H1 (cell line): Measurements from ENCODE around the gene SUGT1. TPM values are rescaled to one million over a fixed set of nuclear protein-coding genes. Genes with fewer than 3 reads are reported as not detected.

Experiments used
- NRF1 ChIP-seq: IDR thresholded peaks from 2 replicates; pipeline ENCODE4 v1.6.1; 2011; ENCODE audit warnings: mild to moderate bottlenecking, low read depth, low read length, improper control_type of control experiment
- polyA plus RNA-seq, 7 experiments: library from polyadenylated mRNA; depleted of rRNA in 3 of 7; stranded (reverse) in 5 of 7; unstranded in 2 of 7; fragments of >200 nt in 5 of 7; fragments of 200-250 nt in 2 of 7; gene quantifications; 1 replicate in 5 of 7; 2 replicates in 1 of 7; 4 replicates in 1 of 7; pipeline versions ENCODE4 v1.2.1 to v1.2.3, GENCODE V29; 2011 to 2013; ENCODE audit warnings: missing spikeins in 2 of 7, mixed read lengths in 2 of 7
- total RNA-seq: library from RNA; stranded (reverse); fragmentation: NEBNext Ultra II Directional; extraction: Animal tissue kit (Norgen Biotek cat#: 25700); gene quantifications from 2 replicates; pipeline ENCODE4 v1.2.1, GENCODE V29; 2021

Gene SUGT1
- total and polyA plus RNA-seq, 2 of the 8 experiments (the other 6 are each of a cell fraction or from before 2014, with no cell fraction given) = 21.0 to 99.4 TPM

GRCh38 chr13:52670726-52671125 lies 18.1 kb downstream of the SUGT1 start (continued):
- no peak for TF ChIP-seq NRF1
- TF ChIP-seq, all 59 proteins: peak for 0
